Retina (tissue), 1 donor: Measurements from ENCODE around the gene WDR35.
"Not testable (repeated sequence)": the region's sequence is repeated elsewhere in the genome, so short reads cannot be mapped to it uniquely, and the experiment has no call there.

Experiments used
- DNase-seq: peaks from one replicate; pipeline ENCODE4 v3.0.0-alpha.2; 2016

The WDR35 gene

DNA sequence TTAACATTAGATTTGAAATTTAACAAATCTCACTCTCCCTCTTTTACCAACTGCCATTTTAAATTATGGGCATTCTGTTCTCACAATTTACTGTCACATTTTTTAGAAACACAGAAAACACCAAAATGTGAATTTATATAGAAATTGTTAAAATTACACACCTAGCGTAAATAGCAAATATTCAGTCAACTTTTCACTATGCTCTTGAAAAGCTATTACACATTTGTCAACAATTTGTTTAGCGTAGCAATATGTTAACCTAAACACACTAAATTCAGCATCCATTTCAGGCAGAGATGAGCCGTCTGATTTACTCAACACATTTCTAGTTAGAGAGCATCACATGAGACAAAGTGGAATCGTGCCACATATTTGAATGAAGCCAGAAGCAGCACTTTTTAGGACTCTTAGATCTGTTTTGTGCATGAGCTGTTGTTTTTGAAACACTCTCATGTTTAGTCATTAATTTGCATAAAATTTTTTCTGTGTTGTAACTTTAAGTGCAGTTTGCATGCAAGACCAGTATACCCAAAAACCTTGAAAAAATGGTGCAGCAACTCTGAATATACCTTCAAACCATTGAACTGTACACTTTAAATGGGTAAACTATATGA lies 96.3 kb downstream of the WDR35 start:
- DNase-seq, result no peak

GRCh38 chr2:19891971-19892370 lies 97.9 kb downstream of the WDR35 start:
- not testable (repeated sequence) for DNase-seq

DNA sequence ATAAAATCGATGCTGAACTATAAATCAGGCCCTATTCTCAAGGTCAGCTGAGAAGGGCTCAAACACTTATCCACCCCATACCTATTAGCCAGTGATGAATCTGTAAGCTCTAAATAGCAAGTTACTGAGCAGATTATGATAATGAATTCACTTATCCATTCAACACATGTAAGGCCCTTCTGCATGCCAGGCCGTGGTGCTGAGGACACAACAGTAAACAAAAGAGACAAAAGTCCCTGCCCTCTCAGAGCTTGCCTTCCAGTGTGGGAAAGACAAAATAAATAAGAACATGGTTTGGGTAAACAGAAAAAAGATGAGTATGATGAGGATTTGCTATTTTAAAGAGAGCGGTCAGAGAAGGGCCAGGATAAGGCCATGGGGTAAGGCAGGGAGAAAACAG lies 99.8 kb downstream of the WDR35 start:
- DNase-seq, result no peak

DNA sequence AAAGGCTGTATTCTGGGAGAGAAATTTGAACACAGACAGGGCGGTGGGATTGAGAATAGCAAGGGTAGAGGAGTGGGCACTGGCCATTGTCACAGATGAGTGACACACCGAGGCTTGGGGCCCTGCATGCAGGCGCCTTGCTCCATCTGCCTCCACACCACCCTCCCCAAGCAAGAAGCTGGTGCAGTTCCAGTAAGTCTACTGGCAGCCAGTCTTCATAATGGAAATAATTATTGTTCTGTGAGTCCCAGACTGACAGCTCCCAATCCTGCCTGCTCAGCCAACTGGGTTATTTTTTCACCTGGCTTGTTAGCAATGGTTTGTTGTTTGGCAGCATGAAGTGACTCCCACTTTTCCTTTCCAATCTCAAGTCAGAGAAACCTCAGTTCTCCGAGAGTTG lies 101.1 kb downstream of the WDR35 start:
- no peak for DNase-seq

GRCh38 chr2:19887510-19887909 lies 102.4 kb downstream of the WDR35 start:
- no peak for DNase-seq

DNA sequence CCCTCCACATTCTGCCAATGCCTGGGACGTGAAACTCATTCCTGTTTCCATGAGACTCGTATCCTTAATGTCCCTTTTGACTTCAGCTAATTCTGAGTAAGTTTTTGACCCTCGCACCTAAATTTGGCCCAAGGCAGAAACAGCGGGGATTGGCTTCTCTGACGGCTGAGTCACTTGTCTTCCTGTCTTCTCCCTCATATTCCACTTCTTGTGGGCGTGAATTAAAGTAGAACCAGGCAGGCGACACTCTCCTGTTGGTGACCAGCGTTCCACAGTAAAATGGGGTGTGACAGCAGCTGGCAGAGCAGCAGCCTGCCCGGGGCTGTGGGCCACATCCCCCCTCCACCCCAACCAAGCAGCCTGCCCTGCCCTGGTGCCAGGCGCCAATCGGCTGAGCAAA lies 103.6 kb downstream of the WDR35 start:
- no peak for DNase-seq

DNA sequence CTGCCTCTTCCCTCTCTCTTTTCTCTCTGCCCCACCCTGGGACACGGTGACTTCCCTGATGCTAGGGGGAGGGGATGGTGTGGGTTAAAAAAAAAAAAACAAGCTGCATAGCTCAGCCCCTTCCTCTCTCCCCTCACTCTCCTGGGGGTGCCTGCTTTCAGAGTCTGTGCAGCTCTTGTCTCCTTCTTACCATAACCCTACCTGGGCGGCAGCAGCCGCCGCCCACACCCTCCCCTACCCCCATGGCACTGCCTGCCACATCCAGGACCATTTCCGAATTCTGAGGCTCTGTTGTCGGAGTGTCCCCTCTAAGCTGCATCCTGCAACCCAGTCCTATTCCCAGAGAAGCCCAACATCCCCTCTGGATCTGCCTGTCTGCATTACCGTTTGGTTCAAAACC lies 104.1 kb downstream of the WDR35 start:
- DNase-seq, result no peak

- DNase-seq, result no peak
Observed at GRCh38 chr2:19883971-19884720, 105.8 kb downstream of the WDR35 start.

- DNase-seq, result no peak
Observed at GRCh38 chr2:19883486-19883885, 106.4 kb downstream of the WDR35 start.

DNA sequence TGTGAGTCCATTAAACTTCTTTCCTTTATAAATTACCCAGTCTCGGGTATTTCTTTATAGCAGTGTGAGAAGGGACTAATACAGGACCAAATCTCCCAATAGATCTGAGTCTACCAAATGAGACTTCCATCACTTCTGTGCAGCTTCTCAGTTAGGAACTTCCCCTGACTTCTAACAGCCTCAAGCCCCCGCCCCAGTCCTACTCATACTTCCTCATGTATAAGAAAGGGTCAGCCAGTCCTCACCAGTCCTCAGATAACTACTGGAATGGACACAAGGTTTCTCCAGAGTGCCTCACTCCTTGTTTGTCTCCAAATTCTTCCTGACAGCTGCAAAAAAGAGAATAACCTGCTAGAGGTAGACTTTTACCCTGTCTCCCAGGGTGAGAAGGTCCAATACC lies 107.6 kb downstream of the WDR35 start:
- DNase-seq, result no peak

- DNase-seq, result no peak
Observed at GRCh38 chr2:19881908-19882265, 108.0 kb downstream of the WDR35 start.

- DNase-seq, result no peak
Observed at GRCh38 chr2:19881221-19881907, 108.5 kb downstream of the WDR35 start.

- not testable (repeated sequence) for DNase-seq
Observed at GRCh38 chr2:19880191-19880590, 109.7 kb downstream of the WDR35 start.

- DNase-seq, result no peak
Observed at GRCh38 chr2:19879120-19879519, 110.8 kb downstream of the WDR35 start.

DNA sequence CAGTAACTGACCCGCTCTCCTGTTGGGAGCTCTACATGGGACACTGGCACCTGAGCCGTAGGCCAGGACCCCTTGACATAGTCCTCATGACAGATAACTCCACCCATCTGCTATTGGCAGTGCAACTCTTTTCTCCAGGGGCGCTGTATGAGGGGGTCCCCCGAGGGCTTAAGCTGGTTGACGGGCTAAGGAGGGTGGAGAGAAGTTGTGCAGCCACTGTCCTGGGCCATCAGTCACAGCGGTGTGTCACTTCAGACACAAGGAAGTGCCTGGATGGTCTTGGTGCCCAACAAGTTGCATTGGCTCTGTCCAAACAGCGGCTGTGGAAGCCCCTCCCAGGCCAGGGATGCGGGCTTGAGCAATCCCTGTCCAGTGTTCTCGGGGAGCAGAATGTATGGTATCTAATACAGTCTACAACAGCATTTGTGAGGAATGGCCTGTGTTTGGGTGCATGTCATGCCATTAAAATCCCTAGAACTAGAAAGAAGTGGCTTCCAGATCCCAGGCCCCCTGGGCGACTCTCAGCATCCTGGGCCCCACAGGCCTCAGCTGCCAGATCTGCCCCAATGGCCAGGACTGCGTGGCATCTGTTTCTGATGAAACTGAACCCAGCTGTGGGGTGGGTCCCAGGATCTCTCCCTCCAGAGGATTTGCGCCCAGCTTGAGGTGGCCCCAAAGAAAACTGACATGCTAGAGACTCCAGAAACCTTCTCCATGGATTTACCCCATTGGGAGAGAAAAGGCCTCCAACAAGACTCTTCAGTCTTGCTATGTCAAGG lies 111.4 kb downstream of the WDR35 start:
- no peak for DNase-seq

DNA sequence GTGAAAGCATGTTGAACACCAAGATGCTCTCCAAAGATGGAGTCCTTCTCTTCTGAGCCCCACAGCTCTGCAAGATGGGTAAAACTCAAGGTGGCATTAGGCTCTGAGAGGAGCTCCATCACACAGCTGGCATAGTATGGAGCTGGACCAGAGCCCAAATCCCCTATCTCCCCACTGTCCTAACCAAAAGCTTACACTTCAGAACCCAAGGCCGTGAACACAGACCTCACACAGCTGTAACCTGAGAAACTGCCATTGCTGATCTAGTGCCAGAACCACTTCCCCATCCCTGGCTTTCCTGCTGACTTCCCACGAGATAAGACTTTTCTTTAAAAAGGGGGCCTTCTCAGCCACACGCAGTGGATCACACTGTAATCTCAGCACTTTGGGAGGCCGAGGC lies 113.2 kb downstream of the WDR35 start:
- DNase-seq, result no peak

- DNase-seq, result no peak
Observed at GRCh38 chr2:19875280-19875679, 114.6 kb downstream of the WDR35 start.

- DNase-seq, result no peak
Observed at GRCh38 chr2:19874726-19875125, 115.2 kb downstream of the WDR35 start.

- no peak for DNase-seq
Observed at GRCh38 chr2:19873014-19873413, 116.9 kb downstream of the WDR35 start.

- no peak for DNase-seq
Observed at GRCh38 chr2:19872302-19872701, 117.6 kb downstream of the WDR35 start.

DNA sequence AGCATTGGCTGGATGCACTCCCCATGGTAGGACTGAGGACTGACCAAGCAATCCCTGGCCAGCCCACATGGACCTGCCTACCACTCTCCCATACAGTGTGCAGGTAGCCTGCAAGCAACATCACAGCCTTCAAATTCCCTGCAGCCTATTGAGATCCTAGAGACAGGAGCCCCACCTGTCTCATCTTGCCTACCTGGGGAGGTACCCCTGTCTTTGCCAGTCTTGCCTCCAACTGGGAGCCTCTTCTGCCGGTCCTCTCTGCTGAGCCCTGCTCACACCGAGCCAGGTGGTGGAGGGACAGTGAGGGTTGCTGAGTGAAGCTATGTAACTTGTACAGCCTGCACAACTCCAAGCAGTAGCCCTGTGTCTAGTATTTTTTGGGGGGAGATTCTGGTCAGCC lies 118.1 kb downstream of the WDR35 start:
- DNase-seq, result no peak

- no peak for DNase-seq
Observed at GRCh38 chr2:19870792-19871191, 119.1 kb downstream of the WDR35 start.
